Gastrocnemius medialis (tissue), 4 donors: ENCODE data around the gene DDX28. TPM values are rescaled to one million over a fixed set of nuclear protein-coding genes. Genes with fewer than 3 reads are reported as not detected.
A peak's percentile ranks its signal among the peaks of the same experiment; 100 is the strongest.
"Not testable (repeated sequence)": the region's sequence is repeated elsewhere in the genome, so short reads cannot be mapped to it uniquely, and the experiment has no call there.

Experiments used
- ATAC-seq, 2 donors: fragments of 150-250 bp; one replicate each; pipeline ENCODE4 v1.9.1; 2016
- DNase-seq, 2 donors: peaks; one replicate each; pipeline ENCODE4 v3.0.0-alpha.2; 2019
- H3K27ac ChIP-seq, 4 donors: fragments of 200-600 bp; sonication (generic); 1 replicate in 1 of 4; 2 replicates in 3 of 4; pipeline ENCODE4 v1.5.1; 2016 to 2018; ENCODE audit warnings: mild to moderate bottlenecking in 2 of 4, moderate library complexity in 1 of 4
- H3K27me3 ChIP-seq, 3 donors: fragments of 200-600 bp; sonication (generic) in 2 of 3; 1 replicate in 1 of 3; 2 replicates in 2 of 3; pipeline versions ENCODE4 v1.5.1 to v1.6.0; 2016 to 2019; ENCODE audit warnings: mild to moderate bottlenecking in 1 of 3, moderate library complexity in 1 of 3
- H3K36me3 ChIP-seq, 2 donors: fragments of 200-600 bp; sonication (generic) in 1 of 2; one replicate each; pipeline ENCODE4 v1.5.1; 2017 to 2018
- H3K4me1 ChIP-seq, 2 donors: fragments of 200-600 bp; sonication (generic) in 1 of 2; one replicate each; pipeline ENCODE4 v1.5.1; 2016 to 2017; ENCODE audit warnings: mild to moderate bottlenecking in 2 of 2
- H3K4me3 ChIP-seq, 4 donors: fragments of 200-600 bp; sonication (generic) in 3 of 4; 1 replicate in 1 of 4; 2 replicates in 3 of 4; pipeline ENCODE4 v1.5.1; 2016 to 2019; ENCODE audit warnings: mild to moderate bottlenecking in 2 of 4
- H3K9me3 ChIP-seq, 3 donors: fragments of 200-600 bp; sonication (generic) in 2 of 3; 1 replicate in 1 of 3; 2 replicates in 2 of 3; pipeline ENCODE4 v1.5.1; 2016 to 2019
- CTCF ChIP-seq, 5 experiments: fragments of 450-650 bp in 3 of 5; fragments of 200-600 bp in 2 of 5; sonication (generic) in 2 of 5; IDR thresholded peaks in 4 of 5; conservative IDR thresholded peaks in 1 of 5; 1 replicate in 4 of 5; 2 replicates in 1 of 5; pipeline ENCODE4 v1.5.1; 2016 to 2019; ENCODE audit warnings: antibody characterized with exemption in 5 of 5, mild to moderate bottlenecking in 3 of 5, moderate library complexity in 3 of 5
- POLR2A ChIP-seq, 2 donors: fragments of 450-650 bp; IDR thresholded peaks; one replicate each; pipeline ENCODE4 v1.6.1; 2017; ENCODE audit warnings: antibody characterized with exemption in 2 of 2, mild to moderate bottlenecking in 2 of 2, moderate library complexity in 2 of 2
- in situ Hi-C, 4 donors: fragments of 200-750 bp; cut with MboI; loops; one replicate each; pipeline versions ENCODE4 v1.15.0 to v1.8.0; 2017; ENCODE audit warnings: low sequenced_read_pairs in 4 of 4
- intact Hi-C: fragments of 100-400 bp; cut with DNase I; formaldehyde crosslinking; loops from one replicate; pipeline ENCODE4 v1.15.1; 2023; ENCODE audit warnings: low total_unique reads
- total RNA-seq, 4 donors: library from RNA; depleted of rRNA; stranded (reverse); fragments of >200 nt; gene quantifications; one replicate each; pipeline versions ENCODE4 v1.1.0 to v1.2.3, GENCODE V29; 2016

DDX28 gene
- total RNA-seq, 4 donors from 2014 or later, result 6.2 to 16.1 (median 10.4) TPM

GRCh38 chr16:68000450-68000849 is 22.6 kb downstream of the DDX28 start:
- H3K27ac ChIP-seq, result peak overlapping the region; percentile 2 to 39 (median 24)
- TF ChIP-seq POLR2A (IDR thresholded peaks at IDR 0.05) (no peak), CTCF (IDR thresholded peaks at IDR 0.05 in 4 of 5, conservative IDR thresholded peaks at IDR 0.05 in 1 of 5) (no peak)
- in situ Hi-C loops (no loop called here), intact Hi-C loops (no loop called here)
- H3K9me3 ChIP-seq, result no peaks in the 10 kb centered on the region
- H3K27me3 ChIP-seq, result no peaks in the 10 kb centered on the region
- no peaks in the 10 kb centered on the region for H3K4me1 ChIP-seq
- no peaks in the 10 kb centered on the region for H3K36me3 ChIP-seq
- H3K4me3 ChIP-seq, result no peak overlapping the region
- peak; percentile 9 to 30 for ATAC-seq
- DNase-seq, result no peak

- intact Hi-C loops (no loop called here), in situ Hi-C loops (loop anchor here in 1 of 4 donors (10.0 kb wide), 1 partner anchor 45 kb away; no protein-coding TSS in a partner anchor)
- no peaks in the 10 kb centered on the region for H3K36me3 ChIP-seq
- DNase-seq (no peak), ATAC-seq (peak in 1 of 2 donors; percentile 9)
- no peaks in the 10 kb centered on the region for H3K4me1 ChIP-seq
- H3K9me3 ChIP-seq, result no peaks in the 10 kb centered on the region
- no peaks in the 10 kb centered on the region for H3K27me3 ChIP-seq
- no peak for TF ChIP-seq CTCF (IDR thresholded peaks at IDR 0.05 in 4 of 5, conservative IDR thresholded peaks at IDR 0.05 in 1 of 5)
- no peak for TF ChIP-seq POLR2A (IDR thresholded peaks at IDR 0.05)
- no peak overlapping the region for H3K4me3 ChIP-seq
- H3K27ac ChIP-seq, result peak overlapping the region in 3 of 4 donors; percentile 2 to 39 (median 28)
These were observed 23.0 kb downstream of the DDX28 start for GRCh38 chr16:67999985-68000384.

- intact Hi-C loops, H3K36me3 ChIP-seq, H3K4me1 ChIP-seq, H3K9me3 ChIP-seq, ATAC-seq, H3K27me3 ChIP-seq, DNase-seq: not testable (repeated sequence)
- in situ Hi-C loops, result loop anchor here in 1 of 4 donors (10.0 kb wide), 1 partner anchor 46 kb away; no protein-coding TSS in a partner anchor
- peak within 1 kb of the TSS in 1 of 4 donors; percentile 14 for H3K4me3 ChIP-seq
- peak within 1 kb of the TSS; percentile 2 to 44 (median 34) for H3K27ac ChIP-seq
These were observed 24.0 kb downstream of the DDX28 start, which contains the start of gene DPEP2 for GRCh38 chr16:67998779-67999688. DPEP2 (minus strand) TSS chr16:67999484; CDS start chr16:67993212, 6,272 bp downstream.

GRCh38 chr16:67998231-67998778 is 24.7 kb downstream of the DDX28 start:
- H3K4me3 ChIP-seq, intact Hi-C loops, DNase-seq, H3K9me3 ChIP-seq, H3K4me1 ChIP-seq, H3K36me3 ChIP-seq, H3K27ac ChIP-seq, ATAC-seq, H3K27me3 ChIP-seq: not testable (repeated sequence)
- in situ Hi-C loops, result loop anchor here in 1 of 4 donors (10.0 kb wide), 1 partner anchor 46 kb away; no protein-coding TSS in a partner anchor

GRCh38 chr16:67996666-67997065 is 26.4 kb downstream of the DDX28 start:
- no peaks in the 10 kb centered on the region for H3K9me3 ChIP-seq
- no peak for TF ChIP-seq POLR2A (IDR thresholded peaks at IDR 0.05)
- no peak for TF ChIP-seq CTCF (IDR thresholded peaks at IDR 0.05 in 4 of 5, conservative IDR thresholded peaks at IDR 0.05 in 1 of 5)
- intact Hi-C loops, result no loop called here
- no peak for DNase-seq
- H3K27ac ChIP-seq, result no peak overlapping the region
- no peaks in the 10 kb centered on the region for H3K36me3 ChIP-seq
- H3K4me1 ChIP-seq, result peaks cover 4 to 13% of the 10 kb centered on the region in 2 donors
- no peak overlapping the region for H3K4me3 ChIP-seq
- in situ Hi-C loops, result loop anchor here in 1 of 4 donors (10.0 kb wide), 1 partner anchor 48 kb away; no protein-coding TSS in a partner anchor
- no peak for ATAC-seq
- H3K27me3 ChIP-seq, result no peaks in the 10 kb centered on the region
